Trophoblast cell (in vitro differentiated cells and primary cell): Measurements from ENCODE around the gene MYO1B.
A peak's percentile ranks its signal among the peaks of the same experiment; 100 is the strongest.

ENCODE experiments used
- DNase-seq, 2 donors: peaks; one replicate each; pipeline ENCODE4 v3.0.0-alpha.2; 2016
- H2AFZ ChIP-seq: 2 replicates; pipeline ENCODE4 v1.6.1; 2013; ENCODE audit warnings: low read length, moderate library complexity, mild to moderate bottlenecking; ENCODE audit not compliant: insufficient read depth, poor library complexity
- H2AK5ac ChIP-seq: 2 replicates; pipeline ENCODE4 v1.6.1; 2013; ENCODE audit warnings: mild to moderate bottlenecking, low read length
- H2BK120ac ChIP-seq: 2 replicates; pipeline ENCODE4 v1.6.1; 2013; ENCODE audit warnings: low read length, mild to moderate bottlenecking, moderate library complexity; ENCODE audit not compliant: insufficient read depth, poor library complexity
- H2BK12ac ChIP-seq: 2 replicates; pipeline ENCODE4 v1.6.1; 2013; ENCODE audit warnings: mild to moderate bottlenecking, low read length, moderate library complexity
- H2BK5ac ChIP-seq: 2 replicates; pipeline ENCODE4 v1.6.1; 2013; ENCODE audit warnings: low read length, low read depth, moderate library complexity, mild to moderate bottlenecking; ENCODE audit not compliant: poor library complexity
- H3K14ac ChIP-seq: 2 replicates; pipeline ENCODE4 v1.6.1; 2013; ENCODE audit warnings: mild to moderate bottlenecking, low read length
- H3K18ac ChIP-seq: 2 replicates; pipeline ENCODE4 v1.6.1; 2013; ENCODE audit warnings: mild to moderate bottlenecking, low read length
- H3K23ac ChIP-seq: 2 replicates; pipeline ENCODE4 v1.6.1; 2013; ENCODE audit warnings: low read length
- H3K27ac ChIP-seq: 2 replicates; pipeline ENCODE4 v1.5.1; 2013; ENCODE audit warnings: low read depth, mild to moderate bottlenecking, inconsistent platforms, low read length, moderate library complexity
- H3K27me3 ChIP-seq: 2 replicates; pipeline ENCODE4 v1.6.1; 2013; ENCODE audit warnings: inconsistent platforms, mild to moderate bottlenecking, low read length, moderate library complexity; ENCODE audit not compliant: insufficient read depth
- H3K36me3 ChIP-seq, 2 experiments: 1 replicate in 1 of 2; 2 replicates in 1 of 2; pipeline ENCODE4 v1.6.1; 2013; ENCODE audit warnings: low read length in 2 of 2, mild to moderate bottlenecking in 2 of 2, moderate library complexity in 1 of 2; ENCODE audit not compliant: insufficient read depth in 2 of 2, control insufficient read depth in 1 of 2
- H3K4ac ChIP-seq: 2 replicates; pipeline ENCODE4 v1.6.1; 2013; ENCODE audit warnings: low read depth, mild to moderate bottlenecking, low read length, moderate library complexity
- H3K4me1 ChIP-seq, 2 experiments: 1 replicate in 1 of 2; 2 replicates in 1 of 2; pipeline ENCODE4 v1.6.1; 2013; ENCODE audit warnings: low read length in 2 of 2, mild to moderate bottlenecking in 2 of 2, moderate library complexity in 1 of 2; ENCODE audit not compliant: insufficient read depth in 2 of 2, control insufficient read depth in 1 of 2
- H3K4me2 ChIP-seq: 2 replicates; pipeline ENCODE4 v1.6.1; 2013; ENCODE audit warnings: inconsistent platforms, mild to moderate bottlenecking, low read length, moderate library complexity
- H3K4me3 ChIP-seq: 2 replicates; pipeline ENCODE4 v1.5.1; 2013; ENCODE audit warnings: mild to moderate bottlenecking, low read depth, low read length, inconsistent platforms
- H3K79me1 ChIP-seq: one replicate; pipeline ENCODE4 v1.6.1; 2013; ENCODE audit warnings: low read length
- H3K79me2 ChIP-seq: 2 replicates; pipeline ENCODE4 v1.6.1; 2013; ENCODE audit warnings: low read length, mild to moderate bottlenecking; ENCODE audit not compliant: control insufficient read depth, insufficient read depth, poor library complexity
- H3K9ac ChIP-seq: 2 replicates; pipeline ENCODE4 v1.6.1; 2013; ENCODE audit warnings: mild to moderate bottlenecking, low read length
- H3K9me3 ChIP-seq: 2 replicates; pipeline ENCODE4 v1.6.1; 2013; ENCODE audit warnings: low read depth, mild to moderate bottlenecking, control low read depth, inconsistent platforms, low read length; ENCODE audit not compliant: insufficient read depth
- H4K12ac ChIP-seq: 2 replicates; pipeline ENCODE4 v1.6.1; 2013; ENCODE audit warnings: low read depth, mild to moderate bottlenecking, low read length, moderate library complexity
- H4K8ac ChIP-seq: 2 replicates; pipeline ENCODE4 v1.6.1; 2013; ENCODE audit warnings: low read depth, mild to moderate bottlenecking, low read length, moderate library complexity
- H4K91ac ChIP-seq: one replicate; pipeline ENCODE4 v1.6.1; 2013; ENCODE audit warnings: low read depth, mild to moderate bottlenecking, low read length, moderate library complexity
- WGBS: extraction: QIAGEN DNeasy Blood & Tissue Kit; methylation state at CpG from one replicate; pipeline ENCODE4 v1.1.7; 2013; ENCODE audit warnings: missing lambda C conversion rate; ENCODE audit not compliant: insufficient read length, insufficient coverage; ENCODE audit errors: extremely low coverage; 5-methylcytosine and 5-hydroxymethylcytosine counted together

The MYO1B gene

GRCh38 chr2:191280834-191281756, 35.9 kb downstream of the MYO1B start:
- no peaks in the 10 kb centered on the region for H3K79me1 ChIP-seq
- H3K4me1 ChIP-seq = peaks cover 5 to 10% of the 10 kb centered on the region in 2 experiments
- H3K4ac ChIP-seq = peak overlapping the region; percentile 34
- DNase-seq = no peak
- no peaks in the 10 kb centered on the region for H3K27me3 ChIP-seq
- no peak overlapping the region for H3K4me2 ChIP-seq
- H3K36me3 ChIP-seq = peaks cover 3 to 4% of the 10 kb centered on the region in 2 experiments
- H3K14ac ChIP-seq = no peak overlapping the region
- no peak overlapping the region for H2BK120ac ChIP-seq
- H4K91ac ChIP-seq = no peak overlapping the region
- H3K4me3 ChIP-seq = no peak overlapping the region
- no peak overlapping the region for H3K23ac ChIP-seq
- no peaks in the 10 kb centered on the region for H3K9me3 ChIP-seq
- H2BK5ac ChIP-seq = no peak overlapping the region
- H2BK12ac ChIP-seq = no peak overlapping the region
- no CpG with 5 or more reads among the region's 13 CpGs for WGBS
- no peak overlapping the region for H3K27ac ChIP-seq
- H4K12ac ChIP-seq = no peak overlapping the region
- no peak overlapping the region for H3K9ac ChIP-seq
- H2AK5ac ChIP-seq = no peak overlapping the region
- H2AFZ ChIP-seq = no peak overlapping the region
- H3K18ac ChIP-seq = no peak overlapping the region
- H4K8ac ChIP-seq = no peak overlapping the region
- H3K79me2 ChIP-seq = peaks cover 5% of the 10 kb centered on the region

GRCh38 chr2:191285252-191285651, 40.0 kb downstream of the MYO1B start:
- no CpG with 5 or more reads among the region's 11 CpGs for WGBS
- Histone ChIP-seq H3K27me3 (no peaks in the 10 kb centered on the region), H2AFZ (no peak overlapping the region), H2BK12ac (no peak overlapping the region), H3K14ac (no peak overlapping the region), H3K4me2 (no peak overlapping the region), H2BK120ac (no peak overlapping the region), H3K4me3 (no peak overlapping the region), H3K9me3 (no peaks in the 10 kb centered on the region), H3K79me2 (peaks cover 7% of the 10 kb centered on the region), H3K4ac (peak overlapping the region; percentile 71), H2AK5ac (no peak overlapping the region), H4K91ac (no peak overlapping the region), H3K79me1 (no peaks in the 10 kb centered on the region), H3K27ac (no peak overlapping the region), H2BK5ac (no peak overlapping the region), H3K9ac (no peak overlapping the region), H4K8ac (no peak overlapping the region), H3K18ac (no peak overlapping the region), H4K12ac (no peak overlapping the region), H3K23ac (no peak overlapping the region), H3K4me1 (peaks cover 0 to 5% of the 10 kb centered on the region in 2 experiments), H3K36me3 (peaks cover 0 to 2% of the 10 kb centered on the region in 2 experiments)
- no peak for DNase-seq

- Histone ChIP-seq H3K9ac (no peak overlapping the region), H2BK5ac (no peak overlapping the region)
Observed at GRCh38 chr2:191287820-191288219, 42.6 kb downstream of the MYO1B start.

GRCh38 chr2:191289049-191289448, 43.8 kb downstream of the MYO1B start:
- peaks cover 3 to 5% of the 10 kb centered on the region in 2 experiments for H3K4me1 ChIP-seq
- H2BK12ac ChIP-seq = no peak overlapping the region
- H2AK5ac ChIP-seq = no peak overlapping the region
- no peak overlapping the region for H4K12ac ChIP-seq
- H3K14ac ChIP-seq = no peak overlapping the region
- no peak overlapping the region for H2BK5ac ChIP-seq
- H2AFZ ChIP-seq = no peak overlapping the region
- H3K4ac ChIP-seq = no peak overlapping the region
- no peak overlapping the region for H3K4me2 ChIP-seq
- no peak overlapping the region for H2BK120ac ChIP-seq
- H3K79me2 ChIP-seq = peaks cover 8% of the 10 kb centered on the region
- no peak overlapping the region for H4K91ac ChIP-seq
- H4K8ac ChIP-seq = no peak overlapping the region
- H3K9me3 ChIP-seq = no peaks in the 10 kb centered on the region
- peaks cover 0 to 2% of the 10 kb centered on the region in 2 experiments for H3K36me3 ChIP-seq
- no CpG with 5 or more reads among the region's 7 CpGs for WGBS
- H3K27ac ChIP-seq = no peak overlapping the region
- no peak overlapping the region for H3K4me3 ChIP-seq
- no peak for DNase-seq
- no peaks in the 10 kb centered on the region for H3K79me1 ChIP-seq
- no peaks in the 10 kb centered on the region for H3K27me3 ChIP-seq
- no peak overlapping the region for H3K9ac ChIP-seq
- H3K18ac ChIP-seq = no peak overlapping the region
- no peak overlapping the region for H3K23ac ChIP-seq

More at GRCh38 chr2:191287820-191288219, 42.6 kb downstream of the MYO1B start:
- Histone ChIP-seq H2AFZ (no peak overlapping the region), H3K14ac (no peak overlapping the region), H3K4ac (peak overlapping the region; percentile 37), H3K79me1 (no peaks in the 10 kb centered on the region), H3K27ac (no peak overlapping the region), H3K79me2 (peaks cover 6% of the 10 kb centered on the region), H3K4me3 (no peak overlapping the region), H4K12ac (no peak overlapping the region), H2BK120ac (no peak overlapping the region), H3K23ac (no peak overlapping the region), H4K8ac (no peak overlapping the region), H3K4me1 (peaks cover 1 to 3% of the 10 kb centered on the region in 2 experiments), H3K27me3 (no peaks in the 10 kb centered on the region), H3K9me3 (no peaks in the 10 kb centered on the region), H4K91ac (no peak overlapping the region), H3K36me3 (peaks cover 0 to 2% of the 10 kb centered on the region in 2 experiments), H2BK12ac (no peak overlapping the region), H2AK5ac (no peak overlapping the region), H3K18ac (no peak overlapping the region), H3K4me2 (no peak overlapping the region)
- WGBS = no CpG with 5 or more reads among the region's 4 CpGs
- DNase-seq = no peak
